Lung (tissue), 12 donors: ENCODE data around the gene NEU4. TPM values are rescaled to one million over a fixed set of nuclear protein-coding genes. Genes with fewer than 3 reads are reported as not detected.
"Not testable (repeated sequence)": the region's sequence is repeated elsewhere in the genome, so short reads cannot be mapped to it uniquely, and the experiment has no call there.

Experiments used
- ATAC-seq: fragments of 200-7000 bp; cut with Tn5 transposase; one replicate; pipeline ENCODE4 v1.9.1; 2020; ENCODE audit warnings: moderate number of reproducible peaks; ENCODE audit not compliant: insufficient read depth, low FRiP score
- DNase-seq, 3 donors: peaks; one replicate each; pipeline ENCODE4 v3.0.0-alpha.2; 2013 to 2017
- H3K27ac ChIP-seq, 2 donors: one replicate each; pipeline ENCODE4 v1.5.1; 2013; ENCODE audit warnings: mild to moderate bottlenecking in 2 of 2, moderate library complexity in 2 of 2, control low read depth in 1 of 2, inconsistent platforms in 1 of 2, low read depth in 1 of 2, low read length in 1 of 2
- H3K27me3 ChIP-seq, 3 donors: one replicate each; pipeline ENCODE4 v1.5.1; 2013; ENCODE audit warnings: low read length in 2 of 3; ENCODE audit not compliant: control insufficient read depth in 3 of 3, insufficient read depth in 3 of 3
- H3K36me3 ChIP-seq, 4 donors: one replicate each; pipeline ENCODE4 v1.5.1; 2013; ENCODE audit warnings: low read length in 4 of 4, mild to moderate bottlenecking in 1 of 4, moderate library complexity in 1 of 4; ENCODE audit not compliant: control insufficient read depth in 4 of 4, insufficient read depth in 4 of 4
- H3K4me1 ChIP-seq, 5 donors: one replicate each; pipeline ENCODE4 v1.5.1; 2013; ENCODE audit warnings: low read length in 5 of 5, mild to moderate bottlenecking in 2 of 5, moderate library complexity in 1 of 5; ENCODE audit not compliant: control insufficient read depth in 5 of 5, insufficient read depth in 5 of 5
- H3K4me3 ChIP-seq: one replicate; pipeline ENCODE4 v1.5.1; 2013; ENCODE audit warnings: mild to moderate bottlenecking, control low read depth, moderate library complexity
- H3K9ac ChIP-seq, 2 donors: one replicate each; pipeline ENCODE4 v1.5.1; 2013; ENCODE audit warnings: low read length in 2 of 2, control low read depth in 1 of 2; ENCODE audit not compliant: insufficient read depth in 1 of 2
- H3K9me3 ChIP-seq, 4 donors: one replicate each; pipeline ENCODE4 v1.5.1; 2013; ENCODE audit warnings: low read length in 3 of 4, mild to moderate bottlenecking in 1 of 4, moderate library complexity in 1 of 4; ENCODE audit not compliant: control insufficient read depth in 4 of 4, insufficient read depth in 3 of 4
- CTCF ChIP-seq: IDR thresholded peaks from 2 replicates; pipeline ENCODE4 v1.5.1; 2012; ENCODE audit warnings: mild to moderate bottlenecking; ENCODE audit errors: control extremely low read depth, extremely low read depth
- WGBS, 2 donors: extraction: QIAGEN DNeasy Blood & Tissue Kit; methylation state at CpG; one replicate each; pipeline ENCODE4 v1.1.7; 2013; 5-methylcytosine and 5-hydroxymethylcytosine counted together
- polyA plus RNA-seq, 2 donors: library from polyadenylated mRNA; stranded (reverse); fragments of 200-250 nt; gene quantifications; one replicate each; pipeline ENCODE4 v1.2.1, GENCODE V29; 2013
- total RNA-seq, 2 donors: library from RNA; depleted of rRNA in 1 of 2; stranded (reverse); fragments of >200 nt in 1 of 2; gene quantifications; one replicate each; pipeline ENCODE4 v1.2.1, GENCODE V29; 2014 to 2021
- donor health status: control.
- donor health status: control.
- donor health status: Bipolar disorder and iron deficiency.
- donor health status: healthy.
- donor health status: DM: yes; HTN: yes; CAD: no.

The NEU4 gene
- total and polyA plus RNA-seq, 4 donors, result 0.26 to 0.59 (median 0.35) TPM

GRCh38 chr2:241816431-241817121, 7.6 kb downstream of the NEU4 start:
- no peak for DNase-seq
- 76 to 83% methylated on average over 33 of the region's 33 CpGs for WGBS, 2 donors
- no peak for TF ChIP-seq CTCF
- H3K4me3 ChIP-seq, result no peak overlapping the region
- no peak for ATAC-seq
- H3K9ac ChIP-seq, result no peak overlapping the region
- H3K4me1 ChIP-seq, result peaks cover 0 to 6% (median 0%) of the 10 kb centered on the region in 5 donors
- H3K27ac ChIP-seq, result no peak overlapping the region
- peaks cover 0 to 6% (median 0%) of the 10 kb centered on the region in 4 donors for H3K9me3 ChIP-seq
- no peaks in the 10 kb centered on the region for H3K36me3 ChIP-seq
- H3K27me3 ChIP-seq, result no peaks in the 10 kb centered on the region

GRCh38 chr2:241817126-241817820, 8.3 kb downstream of the NEU4 start:
- WGBS, 2 donors, result 27 to 32% methylated on average over 16 of the region's 16 CpGs
- ATAC-seq, result no peak

GRCh38 chr2:241817821-241818215, 8.8 kb downstream of the NEU4 start:
- H3K9me3 ChIP-seq, H3K9ac ChIP-seq, H3K27me3 ChIP-seq, H3K4me3 ChIP-seq, H3K4me1 ChIP-seq, H3K36me3 ChIP-seq, DNase-seq, ATAC-seq, H3K27ac ChIP-seq: not testable (repeated sequence)
- 72 to 81% methylated on average over 9 to 10 of the region's 10 CpGs for WGBS, 2 donors

More at GRCh38 chr2:241817126-241817820, 8.3 kb downstream of the NEU4 start:
- Histone ChIP-seq H3K9me3 (peaks cover 0 to 6% (median 0%) of the 10 kb centered on the region in 4 donors), H3K36me3 (no peaks in the 10 kb centered on the region), H3K4me3 (no peak overlapping the region), H3K4me1 (peaks cover 0 to 8% (median 0%) of the 10 kb centered on the region in 5 donors), H3K9ac (no peak overlapping the region), H3K27ac (no peak overlapping the region), H3K27me3 (no peaks in the 10 kb centered on the region)
- no peak for DNase-seq
- no peak for TF ChIP-seq CTCF

GRCh38 chr2:241818229-241818942, 9.4 kb downstream of the NEU4 start:
- peaks cover 0 to 8% (median 0%) of the 10 kb centered on the region in 5 donors for H3K4me1 ChIP-seq
- H3K27ac ChIP-seq, result no peak overlapping the region
- ATAC-seq (no peak), DNase-seq (no peak)
- H3K9me3 ChIP-seq, result peaks cover 0 to 6% (median 0%) of the 10 kb centered on the region in 4 donors
- 68 to 75% methylated on average over 23 to 25 of the region's 25 CpGs for WGBS, 2 donors
- H3K27me3 ChIP-seq, result no peaks in the 10 kb centered on the region
- no peak overlapping the region for H3K9ac ChIP-seq
- TF ChIP-seq CTCF, result no peak
- H3K4me3 ChIP-seq, result no peak overlapping the region
- no peaks in the 10 kb centered on the region for H3K36me3 ChIP-seq
